Measurements from ENCODE around the gene LCE7A. TPM values are rescaled to one million over a fixed set of nuclear protein-coding genes. Genes with fewer than 3 reads are reported as not detected.
A peak's percentile ranks its signal among the peaks of the same experiment; 100 is the strongest.

LCE7A gene
- total and polyA plus RNA-seq, 3 donors from 2014 or later = not detected

GRCh38 chr1:152876827-152877226, 17.0 kb downstream of the LCE7A start:
- Histone ChIP-seq H3K27me3 (no peaks in the 10 kb centered on the region), H3K4me3 (no peak overlapping the region), H3K9me3 (no peaks in the 10 kb centered on the region), H3K4me1 (no peaks in the 10 kb centered on the region), H3K27ac (no peak overlapping the region), H3K36me3 (ENCODE audit: low read depth, missing control alignments) (no peaks in the 10 kb centered on the region)
- no peak for TF ChIP-seq POLR2A (IDR thresholded peaks at IDR 0.05)
- TF ChIP-seq, protein P1, sequence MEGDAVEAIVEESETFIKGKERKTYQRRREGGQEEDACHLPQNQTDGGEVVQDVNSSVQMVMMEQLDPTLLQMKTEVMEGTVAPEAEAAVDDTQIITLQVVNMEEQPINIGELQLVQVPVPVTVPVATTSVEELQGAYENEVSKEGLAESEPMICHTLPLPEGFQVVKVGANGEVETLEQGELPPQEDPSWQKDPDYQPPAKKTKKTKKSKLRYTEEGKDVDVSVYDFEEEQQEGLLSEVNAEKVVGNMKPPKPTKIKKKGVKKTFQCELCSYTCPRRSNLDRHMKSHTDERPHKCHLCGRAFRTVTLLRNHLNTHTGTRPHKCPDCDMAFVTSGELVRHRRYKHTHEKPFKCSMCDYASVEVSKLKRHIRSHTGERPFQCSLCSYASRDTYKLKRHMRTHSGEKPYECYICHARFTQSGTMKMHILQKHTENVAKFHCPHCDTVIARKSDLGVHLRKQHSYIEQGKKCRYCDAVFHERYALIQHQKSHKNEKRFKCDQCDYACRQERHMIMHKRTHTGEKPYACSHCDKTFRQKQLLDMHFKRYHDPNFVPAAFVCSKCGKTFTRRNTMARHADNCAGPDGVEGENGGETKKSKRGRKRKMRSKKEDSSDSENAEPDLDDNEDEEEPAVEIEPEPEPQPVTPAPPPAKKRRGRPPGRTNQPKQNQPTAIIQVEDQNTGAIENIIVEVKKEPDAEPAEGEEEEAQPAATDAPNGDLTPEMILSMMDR (IDR thresholded peaks at IDR 0.05) = no peak
- intact Hi-C loops (cut with DNase I; ENCODE audit: low total_unique reads) = no loop called here
- DNase-seq = no peak
- WGBS, 2 donors = 86 to 100% methylated on average over 1 of the region's 1 CpG

- no peak within 1 kb of the TSS for H3K4me3 ChIP-seq
- WGBS, 2 donors = 20 to 33% methylated on average over 1 of the region's 1 CpG
- no peak within 1 kb of the TSS for H3K27ac ChIP-seq
- no peaks in the 10 kb centered on the region for H3K36me3 ChIP-seq (ENCODE audit: low read depth, missing control alignments)
- no peaks in the 10 kb centered on the region for H3K4me1 ChIP-seq
- H3K9me3 ChIP-seq = no peaks in the 10 kb centered on the region
- TF ChIP-seq POLR2A (IDR thresholded peaks at IDR 0.05) = no peak
- TF ChIP-seq, protein P1 (IDR thresholded peaks at IDR 0.05) = peak in 1 of 3 experiments; percentile 19
- intact Hi-C loops (cut with DNase I; ENCODE audit: low total_unique reads) = no loop called here
- no peaks in the 10 kb centered on the region for H3K27me3 ChIP-seq
- peak; percentile 66 for DNase-seq
Observed at GRCh38 chr1:152878042-152878441, 18.2 kb downstream of the LCE7A start, which contains the start of gene SMCP. SMCP (plus strand) TSS chr1:152878322; CDS start chr1:152884423, 6,101 bp downstream.

- intact Hi-C loops (cut with DNase I; ENCODE audit: low total_unique reads) = no loop called here
- Histone ChIP-seq H3K4me3 (no peak overlapping the region), H3K9me3 (no peaks in the 10 kb centered on the region), H3K27me3 (no peaks in the 10 kb centered on the region), H3K4me1 (no peaks in the 10 kb centered on the region), H3K27ac (no peak overlapping the region), H3K36me3 (ENCODE audit: low read depth, missing control alignments) (no peaks in the 10 kb centered on the region)
- no peak for DNase-seq
- TF ChIP-seq, protein P1 (IDR thresholded peaks at IDR 0.05) = no peak
- no peak for TF ChIP-seq POLR2A (IDR thresholded peaks at IDR 0.05)
Observed at GRCh38 chr1:152879559-152880198, 19.9 kb downstream of the LCE7A start.

DNA sequence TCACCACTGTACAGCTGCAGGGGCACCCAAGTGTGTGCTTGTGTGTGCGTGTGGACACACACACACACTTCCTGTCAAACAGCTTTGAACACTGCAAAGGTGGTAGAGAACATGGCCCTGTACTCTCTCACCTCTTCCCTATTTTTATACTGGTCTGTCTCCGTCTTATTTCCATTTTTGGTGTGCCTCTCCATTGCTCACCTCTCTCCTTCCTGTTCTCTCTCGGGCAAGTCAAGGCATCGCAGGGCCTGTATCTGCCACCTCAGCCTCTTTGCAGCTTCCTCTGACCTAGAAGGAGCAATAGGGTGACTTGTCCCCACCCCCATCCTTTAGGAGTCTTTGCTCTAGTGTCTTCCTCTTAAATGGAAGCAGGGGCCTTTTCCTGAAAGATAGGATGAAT, 20.5 kb downstream of the LCE7A start:
- intact Hi-C loops (cut with DNase I; ENCODE audit: low total_unique reads) = no loop called here
- H3K4me3 ChIP-seq = no peak overlapping the region
- H3K9me3 ChIP-seq = no peaks in the 10 kb centered on the region
- H3K27ac ChIP-seq = no peak overlapping the region
- H3K36me3 ChIP-seq (ENCODE audit: low read depth, missing control alignments) = no peaks in the 10 kb centered on the region
- DNase-seq = no peak
- TF ChIP-seq, protein P1 (IDR thresholded peaks at IDR 0.05) = no peak
- TF ChIP-seq POLR2A (IDR thresholded peaks at IDR 0.05) = no peak
- no peaks in the 10 kb centered on the region for H3K27me3 ChIP-seq
- WGBS, 2 donors = 90 to 93% methylated on average over 4 of the region's 4 CpGs
- no peaks in the 10 kb centered on the region for H3K4me1 ChIP-seq

DNA sequence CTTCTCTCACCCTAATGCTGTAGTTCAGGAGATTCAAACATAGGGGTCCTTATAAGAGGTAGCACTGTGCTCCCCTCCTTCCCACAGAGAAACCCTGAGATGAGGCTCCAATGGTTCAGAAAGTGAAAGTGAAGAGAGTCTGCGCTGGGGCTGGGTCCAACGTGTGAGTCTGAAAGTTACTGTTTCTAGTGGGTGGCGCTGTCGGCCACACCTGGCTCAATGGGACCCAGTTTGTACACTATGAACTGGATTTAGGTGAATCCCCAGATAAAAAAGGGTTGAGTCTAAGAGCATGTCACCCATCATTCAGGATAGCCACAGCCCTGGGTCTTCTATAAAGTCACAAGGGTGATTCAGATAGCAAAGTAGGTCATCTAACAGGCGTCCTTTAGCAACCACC, 21.1 kb downstream of the LCE7A start:
- no peaks in the 10 kb centered on the region for H3K27me3 ChIP-seq
- 74 to 84% methylated on average over 5 of the region's 5 CpGs for WGBS, 2 donors
- no peaks in the 10 kb centered on the region for H3K9me3 ChIP-seq
- no peak overlapping the region for H3K27ac ChIP-seq
- intact Hi-C loops (cut with DNase I; ENCODE audit: low total_unique reads) = no loop called here
- H3K4me3 ChIP-seq = no peak overlapping the region
- no peaks in the 10 kb centered on the region for H3K36me3 ChIP-seq (ENCODE audit: low read depth, missing control alignments)
- no peaks in the 10 kb centered on the region for H3K4me1 ChIP-seq
- no peak for TF ChIP-seq POLR2A (IDR thresholded peaks at IDR 0.05)
- TF ChIP-seq, protein P1 (IDR thresholded peaks at IDR 0.05) = no peak
- DNase-seq = no peak

All from testis (tissue), 3 donors.